ENCODE data around the gene SIL1.

DNA sequence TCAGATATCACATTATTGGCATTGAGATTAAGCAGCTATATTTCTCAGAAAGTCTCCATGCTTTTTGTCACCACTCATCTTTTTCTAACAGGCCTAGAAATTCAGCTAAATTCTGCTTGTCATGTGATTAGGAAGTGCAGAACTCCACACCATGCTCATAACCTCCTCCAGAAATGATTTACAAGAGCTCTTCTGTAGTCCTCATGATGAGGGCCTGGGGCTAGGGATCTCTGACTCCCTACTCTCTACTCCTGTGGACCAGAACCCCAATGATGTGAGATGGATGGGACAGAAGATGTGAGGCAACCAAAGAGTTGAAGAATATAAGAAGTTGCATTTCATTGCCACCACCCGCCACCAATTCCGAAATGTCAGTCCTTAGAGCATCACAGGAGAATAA is 16.5 kb upstream of the SIL1 start:
- TF ChIP-seq EZH2 (IDR thresholded peaks at IDR 0.05; ENCODE audit: insufficient read depth, low read length): no peak
- TF ChIP-seq, protein P1, sequence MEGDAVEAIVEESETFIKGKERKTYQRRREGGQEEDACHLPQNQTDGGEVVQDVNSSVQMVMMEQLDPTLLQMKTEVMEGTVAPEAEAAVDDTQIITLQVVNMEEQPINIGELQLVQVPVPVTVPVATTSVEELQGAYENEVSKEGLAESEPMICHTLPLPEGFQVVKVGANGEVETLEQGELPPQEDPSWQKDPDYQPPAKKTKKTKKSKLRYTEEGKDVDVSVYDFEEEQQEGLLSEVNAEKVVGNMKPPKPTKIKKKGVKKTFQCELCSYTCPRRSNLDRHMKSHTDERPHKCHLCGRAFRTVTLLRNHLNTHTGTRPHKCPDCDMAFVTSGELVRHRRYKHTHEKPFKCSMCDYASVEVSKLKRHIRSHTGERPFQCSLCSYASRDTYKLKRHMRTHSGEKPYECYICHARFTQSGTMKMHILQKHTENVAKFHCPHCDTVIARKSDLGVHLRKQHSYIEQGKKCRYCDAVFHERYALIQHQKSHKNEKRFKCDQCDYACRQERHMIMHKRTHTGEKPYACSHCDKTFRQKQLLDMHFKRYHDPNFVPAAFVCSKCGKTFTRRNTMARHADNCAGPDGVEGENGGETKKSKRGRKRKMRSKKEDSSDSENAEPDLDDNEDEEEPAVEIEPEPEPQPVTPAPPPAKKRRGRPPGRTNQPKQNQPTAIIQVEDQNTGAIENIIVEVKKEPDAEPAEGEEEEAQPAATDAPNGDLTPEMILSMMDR (IDR thresholded peaks at IDR 0.05; ENCODE audit: insufficient read depth, low read depth, low read length): no peak
